ENCODE results near the gene ERGIC3. TPM values are rescaled to one million over a fixed set of nuclear protein-coding genes. Genes with fewer than 3 reads are reported as not detected.
"Not testable (repeated sequence)": the region's sequence is repeated elsewhere in the genome, so short reads cannot be mapped to it uniquely, and the experiment has no call there.

ERGIC3 gene
- polyA plus RNA-seq, 1 experiment, result 917 TPM

- ChIA-PET CTCF (no interaction called here), POLR2A (no interaction called here)
- Histone ChIP-seq H3K36me3 (ENCODE audit: control insufficient read depth, insufficient read depth, low read length) (peaks cover 22% of the 10 kb centered on the region), H3K27me3 (ENCODE audit: control insufficient read depth, insufficient read depth, low read length) (no peaks in the 10 kb centered on the region), H3K4me3 (ENCODE audit: low read depth, low read length) (no peak overlapping the region)
- TF ChIP-seq CTCF (IDR thresholded peaks at IDR 0.05; ENCODE audit: insufficient read depth, low read depth, low read length), result no peak
- DNase-seq (ENCODE audit: low read depth), result no peak
Observed at GRCh38 chr20:35547329-35547728, 5.5 kb downstream of the ERGIC3 start.

GRCh38 chr20:35551503-35551902 is 9.6 kb downstream of the ERGIC3 start:
- no peak for DNase-seq (ENCODE audit: low read depth)
- H3K36me3 ChIP-seq (ENCODE audit: control insufficient read depth, insufficient read depth, low read length), result peaks cover 30% of the 10 kb centered on the region
- POLR2A ChIA-PET, result no interaction called here

GRCh38 chr20:35552914-35553313 is 11.0 kb downstream of the ERGIC3 start:
- no peak for TF ChIP-seq CTCF (IDR thresholded peaks at IDR 0.05; ENCODE audit: insufficient read depth, low read depth, low read length)
- no peak for DNase-seq (ENCODE audit: low read depth)
- CTCF ChIA-PET, result interaction anchor here (0.6 to 0.9 kb wide), 2 partner anchors 18 to 42 kb away, joined by 3 read pairs; no protein-coding TSS in a partner anchor
- no peak overlapping the region for H3K4me3 ChIP-seq (ENCODE audit: low read depth, low read length)
- H3K27me3 ChIP-seq (ENCODE audit: control insufficient read depth, insufficient read depth, low read length), result no peaks in the 10 kb centered on the region
- POLR2A ChIA-PET, result interaction anchor here (0.7 kb wide), 1 partner anchor 107 kb away, joined by 6 read pairs; no protein-coding TSS in a partner anchor
- H3K36me3 ChIP-seq (ENCODE audit: control insufficient read depth, insufficient read depth, low read length), result peaks cover 40% of the 10 kb centered on the region

More at GRCh38 chr20:35551503-35551902, 9.6 kb downstream of the ERGIC3 start:
- no peak for TF ChIP-seq CTCF (IDR thresholded peaks at IDR 0.05; ENCODE audit: insufficient read depth, low read depth, low read length)
- no peaks in the 10 kb centered on the region for H3K27me3 ChIP-seq (ENCODE audit: control insufficient read depth, insufficient read depth, low read length)
- no peak overlapping the region for H3K4me3 ChIP-seq (ENCODE audit: low read depth, low read length)
- CTCF ChIA-PET, result interaction anchor here (1.8 kb wide), 1 partner anchor 10 kb away, joined by 4 read pairs; no protein-coding TSS in a partner anchor

- POLR2A ChIA-PET; CTCF ChIA-PET; H3K27me3 ChIP-seq (ENCODE audit: control insufficient read depth, insufficient read depth, low read length); H3K4me3 ChIP-seq (ENCODE audit: low read depth, low read length); DNase-seq (ENCODE audit: low read depth): not testable (repeated sequence)
- peaks cover 33% of the 10 kb centered on the region for H3K36me3 ChIP-seq (ENCODE audit: control insufficient read depth, insufficient read depth, low read length)
Observed at GRCh38 chr20:35555461-35555860, 13.6 kb downstream of the ERGIC3 start.

- no peak for DNase-seq (ENCODE audit: low read depth)
- ChIA-PET POLR2A (interaction anchor here (0.5 kb wide), 1 partner anchor 62 kb away, joined by 3 read pairs; no protein-coding TSS in a partner anchor), CTCF (no interaction called here)
- Histone ChIP-seq H3K27me3 (ENCODE audit: control insufficient read depth, insufficient read depth, low read length) (no peaks in the 10 kb centered on the region), H3K4me3 (ENCODE audit: low read depth, low read length) (no peak overlapping the region), H3K36me3 (ENCODE audit: control insufficient read depth, insufficient read depth, low read length) (peaks cover 30% of the 10 kb centered on the region)
- no peak for TF ChIP-seq CTCF (IDR thresholded peaks at IDR 0.05; ENCODE audit: insufficient read depth, low read depth, low read length)
Observed at GRCh38 chr20:35555951-35556645, 14.2 kb downstream of the ERGIC3 start.

- Histone ChIP-seq H3K4me3 (ENCODE audit: low read depth, low read length) (no peak overlapping the region), H3K27me3 (ENCODE audit: control insufficient read depth, insufficient read depth, low read length) (no peaks in the 10 kb centered on the region), H3K36me3 (ENCODE audit: control insufficient read depth, insufficient read depth, low read length) (peaks cover 30% of the 10 kb centered on the region)
- ChIA-PET POLR2A (no interaction called here), CTCF (no interaction called here)
- DNase-seq (ENCODE audit: low read depth), result no peak
- TF ChIP-seq CTCF (IDR thresholded peaks at IDR 0.05; ENCODE audit: insufficient read depth, low read depth, low read length), result no peak
Observed at GRCh38 chr20:35556871-35557270, 15.0 kb downstream of the ERGIC3 start.
